Upper lobe of left lung (tissue), 6 donors: ENCODE measurements around the gene TMED4. TPM values are rescaled to one million over a fixed set of nuclear protein-coding genes. Genes with fewer than 3 reads are reported as not detected.
A peak's percentile ranks its signal among the peaks of the same experiment; 100 is the strongest.
"Not testable (repeated sequence)": the region's sequence is repeated elsewhere in the genome, so short reads cannot be mapped to it uniquely, and the experiment has no call there.

ENCODE experiments used
- ATAC-seq, 2 donors: fragments of 200-7000 bp; cut with Tn5 transposase; one replicate each; pipeline ENCODE4 v1.9.1; 2022; ENCODE audit warnings: mild to moderate bottlenecking in 2 of 2, moderate library complexity in 2 of 2; ENCODE audit not compliant: low FRiP score in 2 of 2
- DNase-seq, 2 donors: peaks; one replicate each; pipeline ENCODE4 v3.0.0-alpha.2; 2019 to 2020
- H3K27ac ChIP-seq, 4 donors: fragments of 200-600 bp; sonication (generic); one replicate each; pipeline ENCODE4 v1.5.1; 2016 to 2019
- H3K27me3 ChIP-seq, 4 donors: fragments of 200-600 bp; sonication (generic); one replicate each; pipeline ENCODE4 v1.5.1; 2017 to 2019
- H3K36me3 ChIP-seq, 4 donors: fragments of 200-600 bp; sonication (generic); one replicate each; pipeline ENCODE4 v1.5.1; 2016 to 2019
- H3K4me1 ChIP-seq, 4 donors: fragments of 200-600 bp; sonication (generic); one replicate each; pipeline ENCODE4 v1.5.1; 2018 to 2019
- H3K4me3 ChIP-seq, 4 donors: fragments of 200-600 bp; sonication (generic); one replicate each; pipeline ENCODE4 v1.5.1; 2017 to 2019; ENCODE audit warnings: mild to moderate bottlenecking in 2 of 4, moderate library complexity in 1 of 4
- H3K9me3 ChIP-seq, 4 donors: fragments of 200-600 bp; sonication (generic); one replicate each; pipeline ENCODE4 v1.5.1; 2018 to 2019
- CTCF ChIP-seq, 6 experiments: fragments of 450-650 bp in 4 of 6; fragments of 200-600 bp in 2 of 6; sonication (generic) in 2 of 6; IDR thresholded peaks; one replicate each; pipeline ENCODE4 v1.5.1; 2016 to 2019; ENCODE audit warnings: antibody characterized with exemption in 6 of 6
- EP300 ChIP-seq, 4 donors: sonication (generic); formaldehyde crosslinking; IDR thresholded peaks; one replicate each; pipeline ENCODE4 v1.5.1; 2017; ENCODE audit warnings: antibody characterized with exemption in 4 of 4, control low read depth in 2 of 4
- POLR2A ChIP-seq, 4 donors: fragments of 450-650 bp; IDR thresholded peaks; one replicate each; pipeline ENCODE4 v1.5.1; 2016 to 2017; ENCODE audit warnings: antibody characterized with exemption in 4 of 4, mild to moderate bottlenecking in 2 of 4
- POLR2AphosphoS5 ChIP-seq, 2 donors: sonication (generic); formaldehyde crosslinking; IDR thresholded peaks; one replicate each; pipeline ENCODE4 v1.5.1; 2017; ENCODE audit warnings: antibody characterized with exemption in 2 of 2
- WGBS, 2 donors: methylation state at CpG; one replicate each; pipeline ENCODE4 v1.1.5; 2017 to 2018; 5-methylcytosine and 5-hydroxymethylcytosine counted together
- total RNA-seq, 6 donors: library from RNA; depleted of rRNA in 4 of 6; stranded (reverse); fragments of >200 nt in 4 of 6; gene quantifications; one replicate each; pipeline versions ENCODE4 v1.1.0 to v1.2.1, GENCODE V29; 2016 to 2021
- donor health status: DM: no; HTN: no; CAD: no; lungs with moderate emphysema.
- donor health status: DM: no; HTN: yes; CAD: no; lungs with severe emphysema.

The TMED4 gene
- total RNA-seq, 6 donors from 2014 or later: 78.8 to 205 (median 126) TPM

GRCh38 chr7:44565097-44565794, 16.8 kb downstream of the TMED4 start:
- no peaks in the 10 kb centered on the region for H3K4me1 ChIP-seq
- peaks cover 50 to 73% (median 56%) of the 10 kb centered on the region in 4 donors for H3K36me3 ChIP-seq
- DNase-seq (peak; percentile 72 to 86), ATAC-seq (peak; percentile 89 to 90)
- WGBS, 2 donors: 69% methylated on average over 6 to 13 of the region's 13 CpGs
- H3K4me3 ChIP-seq: no peak overlapping the region
- no peaks in the 10 kb centered on the region for H3K9me3 ChIP-seq
- TF ChIP-seq CTCF (IDR thresholded peaks at IDR 0.05): peak; percentile 93 to 98 (median 95)
- no peak for TF ChIP-seq POLR2AphosphoS5 (IDR thresholded peaks at IDR 0.05)
- H3K27me3 ChIP-seq: no peaks in the 10 kb centered on the region
- no peak overlapping the region for H3K27ac ChIP-seq

GRCh38 chr7:44564606-44565005, 17.4 kb downstream of the TMED4 start:
- H3K36me3 ChIP-seq: peaks cover 44 to 67% (median 49%) of the 10 kb centered on the region in 4 donors
- no peak for ATAC-seq
- WGBS, 2 donors: 74 to 89% methylated on average over 2 of the region's 2 CpGs

DNA sequence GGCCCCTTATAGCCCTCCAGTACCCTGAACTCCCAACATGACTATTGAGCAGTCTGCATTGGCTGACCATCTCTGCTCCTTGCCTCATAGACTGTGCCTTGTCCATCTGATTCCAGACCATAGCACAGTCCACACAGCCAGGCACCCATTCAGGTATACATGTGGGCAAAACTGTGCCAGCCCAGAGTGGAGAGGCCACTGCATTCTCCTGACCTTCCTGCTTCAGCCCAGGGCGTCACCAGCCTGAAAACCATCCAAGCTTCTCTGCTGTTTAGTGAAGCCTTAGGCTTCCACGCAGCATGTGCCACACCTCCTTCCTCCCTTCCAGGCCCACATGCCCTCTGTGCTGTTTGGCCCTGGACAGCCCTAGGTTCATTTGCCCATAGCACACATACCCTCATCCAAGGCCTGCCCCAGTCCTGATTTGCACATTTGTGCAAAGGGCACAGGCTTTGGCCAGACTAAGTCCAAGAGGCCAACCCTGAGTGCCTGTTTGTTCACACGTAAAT, 18.8 kb downstream of the TMED4 start:
- Histone ChIP-seq H3K9me3 (no peaks in the 10 kb centered on the region), H3K36me3 (peaks cover 30 to 53% (median 36%) of the 10 kb centered on the region in 4 donors), H3K27ac (no peak overlapping the region), H3K4me1 (no peaks in the 10 kb centered on the region), H3K27me3 (no peaks in the 10 kb centered on the region), H3K4me3 (no peak overlapping the region)
- DNase-seq (no peak), ATAC-seq (no peak)
- WGBS, 2 donors: 75 to 93% methylated on average over 3 of the region's 3 CpGs
- TF ChIP-seq EP300 (IDR thresholded peaks at IDR 0.05): no peak
- no peak for TF ChIP-seq CTCF (IDR thresholded peaks at IDR 0.05)
- no peak for TF ChIP-seq POLR2AphosphoS5 (IDR thresholded peaks at IDR 0.05)

More at GRCh38 chr7:44564606-44565005, 17.4 kb downstream of the TMED4 start:
- Histone ChIP-seq H3K4me1 (no peaks in the 10 kb centered on the region), H3K27me3 (no peaks in the 10 kb centered on the region), H3K27ac (no peak overlapping the region), H3K9me3 (no peaks in the 10 kb centered on the region), H3K4me3 (no peak overlapping the region)
- DNase-seq: no peak
- TF ChIP-seq POLR2A (IDR thresholded peaks at IDR 0.05) (no peak), CTCF (IDR thresholded peaks at IDR 0.05) (no peak), POLR2AphosphoS5 (IDR thresholded peaks at IDR 0.05) (no peak), EP300 (IDR thresholded peaks at IDR 0.05) (no peak)

- H3K36me3 ChIP-seq: peaks cover 23 to 47% (median 29%) of the 10 kb centered on the region in 4 donors
- not testable (repeated sequence) for H3K27ac ChIP-seq, DNase-seq, H3K4me1 ChIP-seq, H3K9me3 ChIP-seq, H3K4me3 ChIP-seq, ATAC-seq, H3K27me3 ChIP-seq
- WGBS, 2 donors: 91 to 96% methylated on average over 5 to 8 of the region's 8 CpGs
These were observed 19.4 kb downstream of the TMED4 start for GRCh38 chr7:44562622-44562962.

DNA sequence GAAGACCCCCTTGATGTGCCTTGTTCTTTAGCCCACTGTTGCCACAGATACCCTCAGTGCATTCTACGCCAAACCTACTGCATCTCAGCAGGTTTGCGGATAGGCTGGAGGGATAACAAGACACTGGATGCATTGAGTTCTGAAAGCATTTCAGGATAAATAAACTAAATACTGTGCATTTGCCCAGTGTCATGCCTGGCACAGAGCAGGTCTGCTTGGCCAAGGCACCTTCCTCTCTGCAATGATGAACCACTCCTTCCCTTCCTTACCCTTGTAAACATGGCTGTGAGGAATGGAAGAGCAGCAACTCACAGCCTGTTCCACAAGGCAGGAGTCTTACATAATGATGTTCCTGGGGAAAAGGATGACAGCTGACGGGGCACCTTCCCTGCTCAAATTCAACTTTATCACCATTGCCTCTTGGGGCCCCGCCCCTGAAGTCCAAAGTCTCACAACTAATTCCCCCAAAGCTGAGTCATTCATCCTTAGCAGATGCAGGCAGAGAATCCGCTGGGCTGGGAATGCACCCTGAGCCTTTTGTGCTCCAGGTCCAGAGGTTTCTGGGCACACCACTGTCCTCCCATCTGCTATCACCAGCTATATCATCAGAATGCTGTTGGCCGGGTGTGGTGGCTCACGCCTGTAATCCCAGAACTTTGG, 19.9 kb downstream of the TMED4 start:
- Histone ChIP-seq H3K27ac (no peak overlapping the region), H3K4me3 (no peak overlapping the region), H3K27me3 (no peaks in the 10 kb centered on the region), H3K9me3 (no peaks in the 10 kb centered on the region), H3K36me3 (peaks cover 18 to 42% (median 24%) of the 10 kb centered on the region in 4 donors), H3K4me1 (no peaks in the 10 kb centered on the region)
- 94 to 100% methylated on average over 3 to 7 of the region's 7 CpGs for WGBS, 2 donors
- ATAC-seq: no peak
- TF ChIP-seq POLR2AphosphoS5 (IDR thresholded peaks at IDR 0.05): no peak
- TF ChIP-seq CTCF (IDR thresholded peaks at IDR 0.05): no peak
- no peak for TF ChIP-seq POLR2A (IDR thresholded peaks at IDR 0.05)
- no peak for TF ChIP-seq EP300 (IDR thresholded peaks at IDR 0.05)
- no peak for DNase-seq
